Ecto neural progenitor cell (in vitro differentiated cells): Measurements from ENCODE around the gene MROH2B.
"Not testable (repeated sequence)": the region's sequence is repeated elsewhere in the genome, so short reads cannot be mapped to it uniquely, and the experiment has no call there.

Experiments
- DNase-seq: peaks from one replicate; pipeline ENCODE4 v3.0.0-alpha.2; 2018; ENCODE audit warnings: low spot score

The MROH2B gene

GRCh38 chr5:41022600-41022999 lies 48.5 kb downstream of the MROH2B start:
- not testable (repeated sequence) for DNase-seq

- no peak for DNase-seq
Measured at GRCh38 chr5:41012318-41012717, 58.8 kb downstream of the MROH2B start.

- no peak for DNase-seq
Measured at GRCh38 chr5:41010572-41010971, 60.6 kb downstream of the MROH2B start.

GRCh38 chr5:41009232-41009631 lies 61.9 kb downstream of the MROH2B start:
- no peak for DNase-seq

- no peak for DNase-seq
Measured at GRCh38 chr5:41004931-41005330, 66.2 kb downstream of the MROH2B start.

GRCh38 chr5:41003670-41004376 lies 67.3 kb downstream of the MROH2B start:
- DNase-seq: no peak

- no peak for DNase-seq
Measured at GRCh38 chr5:40999966-41000365, 71.2 kb downstream of the MROH2B start.

- DNase-seq: no peak
Measured at GRCh38 chr5:40999142-40999541, 72.0 kb downstream of the MROH2B start.

GRCh38 chr5:40995801-40996586 lies 75.1 kb downstream of the MROH2B start:
- DNase-seq: no peak

GRCh38 chr5:40991981-40992559 lies 79.1 kb downstream of the MROH2B start:
- no peak for DNase-seq

- DNase-seq: no peak
Measured at GRCh38 chr5:40991168-40991980, 79.8 kb downstream of the MROH2B start.

GRCh38 chr5:40988746-40989510 lies 82.2 kb downstream of the MROH2B start:
- no peak for DNase-seq

- no peak for DNase-seq
Measured at GRCh38 chr5:40987349-40987748, 83.8 kb downstream of the MROH2B start.

- no peak for DNase-seq
Measured at GRCh38 chr5:40986666-40987065, 84.5 kb downstream of the MROH2B start.

- no peak for DNase-seq
Measured at GRCh38 chr5:40985501-40985900, 85.6 kb downstream of the MROH2B start.

GRCh38 chr5:40984884-40985283 lies 86.3 kb downstream of the MROH2B start:
- DNase-seq: no peak

- DNase-seq: no peak
Measured at GRCh38 chr5:40983781-40984180, 87.4 kb downstream of the MROH2B start.

- no peak for DNase-seq
Measured at GRCh38 chr5:40981420-40981819, 89.7 kb downstream of the MROH2B start.

- DNase-seq: no peak
Measured at GRCh38 chr5:40976836-40977235, 94.3 kb downstream of the MROH2B start.

- no peak for DNase-seq
Measured at GRCh38 chr5:40976041-40976440, 95.1 kb downstream of the MROH2B start.

- no peak for DNase-seq
Measured at GRCh38 chr5:40973364-40974004, 97.7 kb downstream of the MROH2B start.
